Activated naive CD4-positive, alpha-beta T cell treated with anti-CD3 and anti-CD28 coated beads, Interleukin-2, amount 50 U/mL, for 16 hours (primary cell): ENCODE results near the gene PDGFRB.
A peak's percentile ranks its signal among the peaks of the same experiment; 100 is the strongest.

Source experiments
- DNase-seq: peaks from one replicate; pipeline ENCODE4 v3.0.0-alpha.2; 2020

Gene PDGFRB

DNA sequence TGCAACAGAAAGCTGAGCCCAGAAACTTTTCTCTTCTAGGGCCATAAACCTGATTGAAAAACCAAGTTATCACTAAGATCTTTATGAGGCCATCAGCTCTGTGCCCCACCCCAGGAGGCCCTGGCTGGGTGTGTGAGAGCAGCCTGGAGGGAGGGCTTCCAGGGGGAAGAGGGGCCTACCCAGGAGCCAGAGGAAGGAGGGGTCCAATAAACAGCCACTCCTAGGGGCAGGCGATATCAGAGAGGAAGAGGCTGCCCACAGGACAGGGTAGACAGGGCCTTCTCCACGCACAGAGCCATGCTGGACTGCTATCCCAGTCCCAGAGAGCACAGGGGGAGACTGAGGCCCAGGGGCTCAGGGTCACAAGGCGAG is 6.5 kb upstream of the PDGFRB start:
- no peak for DNase-seq

DNA sequence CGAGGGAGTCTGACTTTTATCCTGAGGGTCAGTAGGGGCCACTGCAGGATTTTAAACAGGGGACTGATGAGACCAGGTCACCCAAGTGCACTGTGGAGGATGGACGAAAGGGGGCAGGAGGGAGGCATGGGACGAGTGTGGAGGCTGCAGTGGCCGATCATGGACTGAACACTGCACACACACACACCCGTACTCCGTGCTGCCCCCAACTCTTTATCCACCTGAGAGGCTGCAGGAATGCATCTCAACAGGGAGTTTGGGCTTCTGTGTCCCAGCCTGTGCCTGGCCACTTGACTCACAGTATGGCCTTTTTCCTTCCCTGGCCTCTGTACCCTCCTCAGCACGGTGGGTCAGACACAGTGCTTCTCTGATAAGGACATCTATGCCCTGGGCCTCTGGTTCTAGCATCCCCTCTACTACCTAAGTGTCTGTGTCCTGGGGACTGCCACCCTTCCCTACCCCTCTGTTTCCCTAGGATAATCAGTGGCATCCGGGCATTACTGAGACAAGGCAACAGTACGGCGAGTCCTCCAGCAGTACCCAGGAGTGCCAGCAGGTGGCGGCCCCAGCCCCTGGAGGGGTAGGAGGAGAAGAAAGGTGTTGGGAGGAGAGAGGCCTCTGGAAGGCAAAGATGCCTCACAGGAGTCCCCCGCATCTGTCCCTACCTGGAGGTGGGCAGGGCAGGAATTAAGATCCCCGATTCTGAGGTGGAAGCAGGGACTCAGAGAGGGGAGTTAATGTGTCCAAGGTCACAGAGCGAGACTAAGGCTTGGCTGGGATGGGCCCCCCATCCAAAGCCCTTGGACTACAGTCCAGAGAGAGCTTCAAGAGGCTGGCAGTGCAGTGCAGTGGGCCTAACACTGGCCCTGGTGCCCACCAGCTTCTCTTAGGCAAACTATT is 5.8 kb upstream of the PDGFRB start:
- DNase-seq: peak; percentile 77

DNA sequence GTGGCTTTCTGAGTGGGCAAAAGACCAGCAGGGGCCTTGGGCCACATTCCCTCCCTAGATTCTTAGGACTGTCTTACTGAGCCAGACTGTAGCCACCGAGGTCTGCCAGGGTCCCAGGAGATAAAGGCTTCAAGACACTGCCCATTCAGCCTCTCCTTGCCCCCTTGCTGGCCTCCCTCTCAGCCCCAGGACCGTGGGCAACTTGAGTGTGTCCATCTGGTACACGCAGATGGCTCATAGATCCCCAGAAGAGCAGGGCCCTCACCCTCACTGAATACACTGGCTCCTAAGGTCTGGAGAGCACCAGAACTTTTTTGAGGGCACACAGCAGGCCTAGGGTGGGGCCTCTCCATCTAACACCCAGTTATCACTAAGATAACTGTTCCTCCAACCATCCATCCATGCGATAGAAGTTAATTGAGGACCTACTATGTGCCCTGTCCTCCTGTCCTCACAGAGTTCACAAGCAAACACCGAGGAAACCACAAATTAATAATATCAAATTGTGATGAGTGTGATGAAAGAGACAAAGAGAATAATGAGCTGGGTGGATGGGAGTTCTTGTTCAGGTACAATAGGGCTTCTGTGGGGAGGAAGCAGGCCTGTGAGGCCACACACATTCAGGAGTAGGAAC is 4.9 kb upstream of the PDGFRB start:
- no peak for DNase-seq

DNA sequence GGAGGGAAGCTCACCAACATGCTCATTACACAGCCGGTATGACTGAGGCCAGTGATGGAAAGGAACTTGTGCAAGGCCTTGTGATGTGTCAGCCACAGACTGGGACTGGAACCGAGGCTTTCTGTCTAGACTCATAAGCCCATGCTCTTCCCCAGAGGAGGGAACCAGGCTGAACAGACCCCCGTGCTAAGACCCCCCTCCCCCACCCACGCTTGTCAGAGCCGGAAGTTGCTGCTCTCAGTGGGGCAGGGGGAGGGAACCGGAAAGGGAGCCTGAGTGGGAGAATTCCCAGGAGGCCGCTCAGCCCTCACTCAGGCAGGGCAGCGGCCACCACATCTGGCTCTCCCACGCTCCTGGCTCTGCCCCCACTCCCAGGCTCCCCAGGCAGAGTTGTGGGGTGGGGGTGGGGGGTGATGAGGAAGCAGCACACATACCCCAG is 4.1 kb upstream of the PDGFRB start:
- no peak for DNase-seq

DNA sequence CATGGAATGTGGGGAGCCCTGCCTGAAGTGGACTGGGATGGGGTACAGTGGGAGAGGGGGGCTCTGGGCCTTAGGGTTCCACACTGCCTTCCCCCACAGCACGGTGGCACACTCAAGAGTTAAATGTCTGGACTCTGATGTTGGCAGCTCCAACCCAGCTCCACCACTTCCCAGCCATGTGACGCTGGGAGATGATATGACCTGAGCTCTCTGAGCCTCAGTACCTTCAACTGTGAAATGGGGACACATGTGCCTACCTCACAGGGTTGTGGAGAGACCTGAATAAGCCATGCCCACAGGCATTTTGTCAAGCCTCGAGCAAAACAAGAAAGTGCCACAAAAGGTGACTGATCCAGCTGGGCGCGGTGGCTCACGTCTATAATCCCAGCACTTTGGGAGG is 3.4 kb upstream of the PDGFRB start:
- DNase-seq: no peak

DNA sequence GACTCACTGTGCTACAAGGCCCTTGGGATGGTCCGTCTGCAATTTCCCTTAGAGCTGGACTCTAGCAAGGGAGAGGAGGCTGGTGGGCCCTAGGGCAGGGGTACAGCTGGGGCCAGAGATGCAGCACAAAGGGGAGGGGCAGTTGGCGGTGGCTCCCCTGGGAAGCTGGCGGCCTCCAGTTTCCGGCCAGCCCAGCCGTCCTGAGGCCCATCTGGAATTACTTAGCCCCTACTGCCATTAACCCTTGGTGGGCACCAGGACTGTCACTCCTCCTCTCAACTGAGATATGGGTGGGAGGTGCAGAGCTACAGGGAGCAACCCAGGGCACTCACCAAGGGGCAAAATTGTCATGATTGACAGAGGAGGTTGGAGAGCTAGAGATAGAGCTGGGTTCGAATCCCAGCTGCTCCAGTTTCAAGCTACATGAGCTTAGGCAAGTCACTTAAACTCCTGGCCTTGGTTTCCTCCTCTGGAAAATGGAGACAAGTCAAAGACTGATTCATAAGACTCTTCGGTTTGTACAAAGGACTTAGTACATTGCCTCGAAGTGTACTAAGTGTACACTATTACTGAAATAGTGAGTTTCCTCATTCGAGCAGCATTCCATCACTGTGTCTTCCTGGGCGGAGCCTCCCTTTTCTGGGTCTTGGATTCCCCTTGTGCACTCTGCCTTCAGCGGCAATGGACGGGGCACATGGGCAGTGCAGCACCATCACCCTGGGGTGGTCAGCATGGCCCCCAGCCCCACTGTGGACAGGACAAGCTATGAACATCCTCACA is 2.7 kb upstream of the PDGFRB start:
- DNase-seq: no peak

DNA sequence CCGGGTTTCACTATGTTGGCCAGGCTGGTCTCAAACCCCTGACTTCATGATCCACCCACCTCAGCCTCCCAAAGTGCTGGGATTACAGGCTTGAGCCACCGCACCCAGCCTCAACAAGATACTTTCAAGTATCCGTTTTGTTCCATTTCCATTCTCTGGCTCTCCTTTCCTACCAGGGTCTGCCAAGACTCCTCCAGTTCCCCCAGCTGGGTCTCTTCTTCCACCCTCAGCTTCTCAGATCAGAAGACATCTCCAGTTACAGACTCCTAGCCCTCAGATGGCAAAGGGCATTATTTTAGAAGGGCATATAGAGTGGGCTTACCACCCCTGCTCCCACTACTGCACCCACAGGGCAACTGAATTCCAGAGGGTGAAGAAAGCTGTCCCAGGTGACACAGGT is 1.5 kb upstream of the PDGFRB start:
- no peak for DNase-seq

DNA sequence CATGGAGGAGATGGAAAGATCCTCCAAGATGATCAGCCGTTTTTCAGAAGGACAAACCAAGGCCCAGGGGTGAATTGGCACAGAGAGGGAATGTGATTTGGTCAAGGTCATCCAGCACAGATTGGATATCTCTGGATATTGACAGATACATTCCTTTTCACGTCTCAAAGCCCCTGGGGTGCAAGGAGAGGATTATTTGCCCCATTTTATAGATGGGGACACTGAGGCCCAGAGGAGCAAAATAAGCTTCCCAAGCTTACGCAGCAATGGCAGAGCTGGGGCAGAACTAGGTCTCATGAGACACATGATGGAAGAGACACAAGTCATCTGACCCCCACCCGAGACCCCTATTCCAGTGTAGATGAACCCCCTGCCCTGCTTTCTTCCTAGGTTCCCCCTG is 895 bp upstream of the PDGFRB start:
- no peak for DNase-seq

DNA sequence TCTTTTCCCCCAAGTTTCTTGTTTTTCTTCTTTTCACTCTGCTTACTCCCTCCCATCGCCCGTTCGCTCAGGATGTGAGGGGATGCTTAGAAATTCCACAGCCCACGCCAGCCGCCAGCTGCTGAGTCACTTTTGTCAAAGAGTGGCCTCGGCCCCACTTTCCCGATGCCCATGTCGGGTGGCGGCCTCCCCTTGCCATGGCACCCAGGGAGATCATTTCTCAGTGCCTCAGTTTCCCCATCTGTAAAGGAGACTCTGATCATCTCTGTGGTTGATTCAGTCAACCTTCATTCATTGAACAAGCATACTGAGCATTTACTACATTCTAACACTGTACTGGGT is 353 bp upstream of the PDGFRB start:
- no peak for DNase-seq

DNA sequence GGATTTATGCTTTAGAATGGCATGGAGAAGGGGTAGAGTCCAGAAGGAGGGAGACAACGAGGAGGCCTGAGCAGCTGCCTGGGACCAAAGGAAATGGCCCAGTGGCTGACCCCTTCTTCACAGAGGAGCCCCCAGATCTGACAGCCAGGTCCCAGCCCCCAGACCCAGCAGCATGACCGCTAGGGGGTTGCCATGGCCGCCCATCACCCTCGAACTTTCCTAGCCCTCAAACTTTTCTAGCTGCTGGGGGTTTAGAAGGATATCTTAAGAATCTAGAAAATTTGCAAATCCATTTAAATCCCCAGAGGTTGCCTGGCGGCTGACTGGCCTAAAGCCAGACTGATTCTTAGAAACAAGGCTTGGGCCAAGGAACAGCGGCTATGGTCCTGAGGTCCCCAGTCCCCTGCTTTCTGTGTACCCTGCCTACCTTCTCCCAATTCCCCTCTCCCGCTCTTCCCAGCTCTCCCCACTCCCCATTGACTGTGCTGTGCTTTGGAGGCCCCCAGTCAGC is 972 bp downstream of the PDGFRB start:
- no peak for DNase-seq

DNA sequence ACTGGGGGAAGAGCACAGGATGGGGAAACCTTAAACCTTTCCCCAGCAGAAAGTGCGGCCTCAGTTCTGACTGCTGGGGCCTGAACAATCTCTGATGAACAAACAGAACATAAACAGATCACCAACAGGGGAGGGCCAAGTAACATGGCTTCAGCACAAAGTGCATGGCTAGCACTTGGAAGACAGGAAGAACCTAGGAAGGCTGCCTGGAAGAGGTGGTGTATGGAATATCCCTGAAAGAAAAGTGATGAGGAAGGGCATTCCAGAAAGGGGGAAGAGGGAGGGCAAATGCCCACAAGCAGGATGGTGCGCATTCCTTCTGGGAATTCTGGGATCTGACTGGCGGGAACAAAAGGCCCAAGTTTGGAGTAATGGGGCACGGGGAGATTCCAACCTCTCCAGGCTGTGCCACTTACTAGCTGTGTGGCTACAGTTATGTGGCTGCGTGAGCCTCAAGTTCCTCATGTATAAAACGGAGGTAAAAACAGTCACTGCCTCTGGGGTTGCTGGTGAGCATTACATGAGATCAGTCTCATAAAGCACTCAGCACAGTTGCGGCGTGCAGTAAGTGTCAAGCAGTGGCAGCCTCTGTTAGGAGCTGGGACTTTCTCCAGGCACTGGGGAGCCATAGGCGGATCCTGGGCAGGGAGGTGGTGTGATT is 1.6 kb downstream of the PDGFRB start:
- DNase-seq: no peak

DNA sequence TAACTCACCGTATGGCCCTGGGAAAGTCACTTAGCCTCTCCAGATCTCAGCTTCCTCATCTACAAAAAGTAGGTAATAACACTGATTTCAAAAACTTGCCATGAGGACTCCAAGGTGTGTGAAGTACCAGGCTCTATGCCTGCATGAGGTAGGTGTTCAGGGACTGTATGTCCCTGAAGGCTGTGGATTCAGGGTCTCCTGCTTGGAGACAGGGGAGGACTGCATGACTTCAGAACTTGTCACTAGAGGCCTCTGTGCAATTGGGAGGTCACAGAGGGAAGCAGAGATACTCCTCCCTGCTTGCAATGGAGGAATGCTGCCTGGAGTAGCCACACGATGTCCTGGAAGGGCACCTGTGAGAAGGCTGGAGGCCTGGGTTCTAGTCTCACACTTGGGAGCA is 2.2 kb downstream of the PDGFRB start:
- no peak for DNase-seq

DNA sequence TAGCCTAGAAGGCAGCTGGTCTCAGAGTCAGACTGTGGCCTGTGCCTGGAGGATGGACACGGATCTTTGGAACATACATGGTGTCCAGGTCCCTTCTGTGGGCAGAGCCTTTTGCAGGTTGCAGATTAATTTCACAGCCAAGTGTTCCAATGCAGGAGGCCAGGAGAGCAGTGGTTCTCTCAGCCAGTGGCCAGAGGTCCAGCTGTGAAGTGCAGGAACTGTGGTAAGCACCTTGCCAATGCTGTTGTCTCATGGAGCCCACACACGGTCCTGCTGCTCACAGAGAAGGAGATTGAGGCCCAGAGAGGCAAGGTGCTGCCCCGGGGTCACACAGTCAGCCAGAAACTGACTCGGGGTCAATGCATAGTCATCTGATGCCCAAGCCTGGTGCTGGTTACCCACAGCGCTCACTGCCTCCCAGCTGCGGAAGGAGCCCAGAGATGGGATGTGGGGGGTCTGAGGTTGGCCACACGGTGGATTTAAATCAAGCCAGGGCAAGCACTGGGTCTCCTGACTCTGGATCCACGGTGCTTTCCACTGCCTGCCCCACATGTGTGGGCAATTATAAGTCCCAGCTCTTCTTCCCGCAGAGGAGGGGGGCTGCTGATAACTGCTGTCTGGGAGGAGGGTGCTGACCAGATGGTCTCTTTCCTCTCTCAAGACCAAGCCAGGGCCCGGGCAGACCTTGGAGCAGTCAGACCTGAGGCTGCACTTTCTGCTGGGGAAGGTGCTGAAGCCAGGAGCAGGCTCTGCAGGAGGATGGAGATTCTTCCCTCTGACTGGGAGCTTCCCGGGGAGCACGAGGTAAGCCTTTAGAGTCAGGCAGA is 2.8 kb downstream of the PDGFRB start:
- DNase-seq: no peak

DNA sequence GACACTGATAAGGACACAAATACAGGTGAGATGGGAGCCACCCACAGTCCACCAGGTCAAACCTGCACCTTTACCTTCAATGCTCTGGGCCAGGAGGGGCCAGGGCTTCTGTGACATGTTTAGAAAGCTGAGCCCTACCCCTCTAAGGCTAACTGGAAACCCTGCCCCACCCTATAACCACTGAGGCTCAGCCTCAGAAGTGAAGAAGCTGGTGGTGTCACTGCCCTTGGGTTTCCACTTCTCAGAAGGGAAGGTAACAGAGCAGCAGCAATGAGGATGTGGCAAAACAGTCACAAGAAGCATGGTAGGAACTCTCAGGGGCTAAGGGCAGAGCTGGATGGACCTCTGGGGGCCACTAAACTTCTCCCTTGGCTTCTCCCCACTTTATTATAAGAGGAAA is 6.0 kb downstream of the PDGFRB start:
- DNase-seq: no peak

DNA sequence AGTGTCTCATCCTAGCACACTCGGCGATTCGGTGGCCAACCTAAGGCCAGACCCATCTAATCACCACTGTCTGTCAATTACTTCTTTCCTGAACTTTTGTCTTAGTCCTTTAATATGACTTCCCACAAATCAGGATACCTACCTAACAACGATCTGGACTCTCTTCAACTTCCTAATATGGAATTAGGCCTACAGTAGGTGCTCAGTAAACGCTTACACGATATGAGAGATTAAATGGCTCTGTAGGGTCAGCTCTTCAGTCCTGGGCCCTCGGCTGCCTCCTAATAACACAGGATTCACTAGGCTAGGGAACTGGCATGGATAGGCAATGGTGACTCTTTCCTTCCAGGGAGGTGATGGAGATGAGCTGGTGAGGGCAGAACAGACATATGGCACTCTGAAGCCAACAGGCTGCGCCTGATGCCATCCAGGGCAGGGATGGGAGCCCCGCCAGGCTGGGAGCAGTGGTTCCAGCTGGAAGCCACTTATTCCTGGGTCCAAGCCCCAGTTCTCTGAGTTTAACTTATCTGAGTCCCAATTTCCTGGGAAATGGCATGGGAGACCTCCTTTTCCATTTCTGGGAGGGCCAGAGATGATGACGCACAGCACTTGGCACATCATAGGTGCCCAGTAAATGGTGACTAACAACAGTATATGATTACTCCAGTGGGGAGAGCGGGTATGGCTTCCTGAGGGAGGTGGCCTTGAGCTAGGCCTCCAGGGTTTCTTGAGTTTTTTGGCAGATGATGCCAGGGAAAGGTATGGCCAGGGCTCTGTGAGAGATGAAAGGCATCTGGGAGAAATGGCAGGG is 7.3 kb downstream of the PDGFRB start:
- no peak for DNase-seq

DNA sequence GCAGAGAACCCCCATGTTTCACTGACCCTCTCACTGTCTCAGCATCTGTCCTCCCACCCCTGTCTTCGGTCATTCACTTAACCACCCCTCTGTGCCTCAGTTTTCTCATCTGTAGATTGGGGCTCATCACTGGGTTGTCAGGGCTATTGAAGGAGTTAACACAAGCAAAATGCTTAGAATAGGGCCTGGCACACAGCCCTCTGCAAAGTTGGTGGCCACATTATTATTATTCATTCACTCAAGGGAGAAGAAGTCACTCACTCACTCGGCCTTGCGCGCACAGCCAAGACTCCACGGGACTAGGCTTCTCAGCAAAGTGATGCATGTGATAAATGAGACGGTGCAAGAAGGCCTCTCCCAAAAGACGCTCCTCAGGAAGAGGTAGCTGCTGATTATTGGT is 8.0 kb downstream of the PDGFRB start:
- DNase-seq: no peak

DNA sequence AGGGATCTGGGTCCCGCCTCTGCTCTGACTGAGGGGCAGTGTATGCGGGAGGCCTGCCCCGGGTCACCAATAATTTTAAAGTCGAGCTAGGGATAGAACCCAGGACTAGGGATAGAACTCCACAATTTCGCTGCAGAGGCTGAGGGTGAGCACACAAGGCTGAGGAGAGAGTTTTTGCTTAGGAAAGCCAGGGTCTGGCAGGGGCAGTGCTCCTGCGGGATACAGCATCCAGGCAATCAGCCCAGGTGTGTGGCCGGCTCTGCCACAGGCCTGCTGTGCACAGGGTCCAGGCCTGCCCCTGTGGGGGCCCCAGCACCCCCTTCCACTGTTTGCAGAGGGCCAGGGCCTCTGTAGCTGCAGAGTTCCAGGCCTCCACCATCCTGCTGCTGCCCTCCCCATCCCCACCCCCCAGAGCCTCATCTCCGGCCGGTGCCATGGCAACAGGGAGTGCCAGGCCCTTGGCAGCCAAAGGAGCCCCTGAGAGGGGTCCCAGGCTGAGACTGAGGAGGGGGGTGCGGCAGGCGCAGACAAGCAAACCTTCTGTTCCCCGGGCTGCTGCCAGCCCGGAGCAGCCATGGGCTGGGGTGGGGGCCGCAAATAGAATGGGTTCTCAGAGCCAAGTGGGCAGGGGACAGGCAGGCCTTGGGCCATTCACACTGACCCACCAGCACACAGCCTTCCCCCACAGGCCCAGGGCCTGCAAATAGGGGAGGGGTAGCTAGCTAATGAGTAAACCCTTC is 8.6 kb downstream of the PDGFRB start:
- no peak for DNase-seq

DNA sequence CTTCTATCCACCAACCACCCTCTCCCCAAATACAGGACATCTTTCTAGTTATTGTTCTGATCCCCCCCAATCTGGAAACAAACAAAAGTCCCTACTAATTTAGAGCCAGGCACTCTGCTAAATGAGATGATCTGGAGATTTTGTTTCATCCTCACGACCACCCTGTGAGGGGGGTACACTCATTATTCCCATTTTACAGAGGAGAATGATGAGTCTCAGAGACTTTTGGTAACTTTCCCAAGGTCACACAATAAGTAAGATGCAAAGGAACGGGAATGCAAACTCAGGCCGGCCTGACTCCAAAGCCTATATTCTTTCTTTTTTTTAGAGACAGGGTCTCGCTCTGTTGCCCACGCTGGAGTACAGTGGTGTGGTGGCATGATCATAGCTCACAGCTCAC is 9.4 kb downstream of the PDGFRB start:
- DNase-seq: no peak

DNA sequence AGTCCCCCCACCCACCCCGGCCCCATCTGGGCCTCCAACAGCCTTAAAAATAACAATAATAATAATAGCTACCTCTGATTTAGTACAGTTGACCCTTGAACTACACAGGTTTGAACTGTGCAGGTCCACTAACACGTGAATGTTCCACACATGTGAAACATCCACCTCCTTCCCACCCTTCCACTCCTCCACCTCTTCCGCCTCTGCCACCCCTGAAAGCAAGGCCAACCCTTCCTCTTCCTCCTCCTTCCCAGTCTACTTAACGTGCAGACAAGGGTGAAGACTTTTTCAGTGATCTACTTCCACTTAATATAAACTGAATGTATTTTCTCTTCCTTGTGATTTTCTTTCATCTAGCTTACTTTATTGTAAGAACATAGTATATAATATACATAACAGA is 10.8 kb downstream of the PDGFRB start:
- no peak for DNase-seq

DNA sequence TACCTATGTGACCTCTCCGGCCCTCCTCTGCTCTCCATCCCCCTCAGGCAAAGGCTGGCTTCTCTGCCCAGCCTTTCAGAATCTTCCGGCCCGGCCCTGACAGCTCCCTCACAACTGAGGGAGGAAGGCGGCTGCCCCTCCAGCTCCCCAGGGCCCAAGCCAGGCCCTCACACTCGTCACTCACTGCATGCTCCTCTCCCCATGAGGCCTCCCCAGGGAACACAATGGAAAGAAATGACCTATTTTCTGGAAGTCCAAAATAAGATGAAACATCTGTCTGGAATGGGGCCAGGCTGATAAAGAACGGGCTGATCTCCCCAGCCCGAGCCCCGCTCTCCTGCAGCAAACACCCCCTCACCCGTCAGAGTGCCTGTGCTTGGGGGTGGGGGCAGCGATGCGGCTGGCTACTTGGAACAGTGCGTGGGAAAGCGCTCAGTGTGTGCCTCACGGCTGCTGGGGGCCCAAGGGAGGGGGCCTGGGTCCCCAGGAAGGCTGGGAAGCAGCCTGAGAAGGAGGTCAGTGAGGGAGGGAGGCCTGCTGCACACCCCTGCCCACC is 11.3 kb downstream of the PDGFRB start:
- DNase-seq: no peak
